ENCODE data around the gene SUGCT.

Gene SUGCT

GRCh38 chr7:40888499-40888898 lies 753.7 kb downstream of the SUGCT start:
- Histone ChIP-seq H3K27me3 (ENCODE audit: control insufficient read depth, insufficient read depth, low read length) (no peaks in the 10 kb centered on the region), H3K9me3 (ENCODE audit: control insufficient read depth, insufficient read depth, low read length) (no peaks in the 10 kb centered on the region), H3K36me3 (ENCODE audit: control insufficient read depth, insufficient read depth, low read length) (no peaks in the 10 kb centered on the region), H3K9ac (ENCODE audit: low read depth, low read length) (no peak overlapping the region), H3K4me3 (ENCODE audit: low read depth, low read length) (no peak overlapping the region), H3K4me1 (ENCODE audit: control insufficient read depth, insufficient read depth, low read length) (no peaks in the 10 kb centered on the region)

- no peak overlapping the region for H3K9ac ChIP-seq (ENCODE audit: low read depth, low read length)
- no peaks in the 10 kb centered on the region for H3K36me3 ChIP-seq (ENCODE audit: control insufficient read depth, insufficient read depth, low read length)
- H3K4me1 ChIP-seq (ENCODE audit: control insufficient read depth, insufficient read depth, low read length), result no peaks in the 10 kb centered on the region
- no peaks in the 10 kb centered on the region for H3K27me3 ChIP-seq (ENCODE audit: control insufficient read depth, insufficient read depth, low read length)
- H3K4me3 ChIP-seq (ENCODE audit: low read depth, low read length), result no peak overlapping the region
- H3K9me3 ChIP-seq (ENCODE audit: control insufficient read depth, insufficient read depth, low read length), result no peaks in the 10 kb centered on the region
Measured at GRCh38 chr7:40889099-40889498, 754.3 kb downstream of the SUGCT start.

DNA sequence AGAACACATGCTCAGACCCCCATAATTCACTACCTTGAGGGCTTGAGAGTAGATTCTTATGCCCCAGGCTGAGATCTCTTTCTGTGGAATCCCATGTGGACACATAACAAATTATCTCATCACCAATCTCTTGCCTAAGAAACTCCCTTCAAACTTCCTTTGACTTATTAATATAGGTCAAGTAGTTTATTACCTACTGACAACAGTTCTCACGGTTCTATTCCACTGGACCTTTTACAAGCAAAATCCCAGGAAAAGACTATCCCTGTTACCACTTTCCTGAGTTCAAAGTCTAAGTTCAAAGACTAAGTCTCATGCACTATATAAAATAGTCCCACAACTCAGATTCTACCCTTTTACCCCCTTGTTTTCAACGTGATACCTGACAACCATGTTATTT lies 754.7 kb downstream of the SUGCT start:
- Histone ChIP-seq H3K36me3 (ENCODE audit: control insufficient read depth, insufficient read depth, low read length) (no peaks in the 10 kb centered on the region), H3K9me3 (ENCODE audit: control insufficient read depth, insufficient read depth, low read length) (no peaks in the 10 kb centered on the region), H3K9ac (ENCODE audit: low read depth, low read length) (no peak overlapping the region), H3K4me1 (ENCODE audit: control insufficient read depth, insufficient read depth, low read length) (no peaks in the 10 kb centered on the region), H3K27me3 (ENCODE audit: control insufficient read depth, insufficient read depth, low read length) (no peaks in the 10 kb centered on the region), H3K4me3 (ENCODE audit: low read depth, low read length) (no peak overlapping the region)

GRCh38 chr7:40890088-40890692 lies 755.4 kb downstream of the SUGCT start:
- no peaks in the 10 kb centered on the region for H3K4me1 ChIP-seq (ENCODE audit: control insufficient read depth, insufficient read depth, low read length)
- no peaks in the 10 kb centered on the region for H3K27me3 ChIP-seq (ENCODE audit: control insufficient read depth, insufficient read depth, low read length)
- H3K4me3 ChIP-seq (ENCODE audit: low read depth, low read length), result no peak overlapping the region
- no peaks in the 10 kb centered on the region for H3K36me3 ChIP-seq (ENCODE audit: control insufficient read depth, insufficient read depth, low read length)
- no peaks in the 10 kb centered on the region for H3K9me3 ChIP-seq (ENCODE audit: control insufficient read depth, insufficient read depth, low read length)
- H3K9ac ChIP-seq (ENCODE audit: low read depth, low read length), result no peak overlapping the region

- Histone ChIP-seq H3K4me1 (ENCODE audit: control insufficient read depth, insufficient read depth, low read length) (no peaks in the 10 kb centered on the region), H3K4me3 (ENCODE audit: low read depth, low read length) (no peak overlapping the region), H3K9me3 (ENCODE audit: control insufficient read depth, insufficient read depth, low read length) (no peaks in the 10 kb centered on the region), H3K36me3 (ENCODE audit: control insufficient read depth, insufficient read depth, low read length) (no peaks in the 10 kb centered on the region), H3K27me3 (ENCODE audit: control insufficient read depth, insufficient read depth, low read length) (no peaks in the 10 kb centered on the region), H3K9ac (ENCODE audit: low read depth, low read length) (no peak overlapping the region)
Measured at GRCh38 chr7:40891232-40891631, 756.4 kb downstream of the SUGCT start.

- Histone ChIP-seq H3K9ac (ENCODE audit: low read depth, low read length) (no peak overlapping the region), H3K4me3 (ENCODE audit: low read depth, low read length) (no peak overlapping the region), H3K36me3 (ENCODE audit: control insufficient read depth, insufficient read depth, low read length) (no peaks in the 10 kb centered on the region), H3K4me1 (ENCODE audit: control insufficient read depth, insufficient read depth, low read length) (no peaks in the 10 kb centered on the region), H3K9me3 (ENCODE audit: control insufficient read depth, insufficient read depth, low read length) (no peaks in the 10 kb centered on the region), H3K27me3 (ENCODE audit: control insufficient read depth, insufficient read depth, low read length) (no peaks in the 10 kb centered on the region)
Measured at GRCh38 chr7:40899151-40899550, 764.3 kb downstream of the SUGCT start.

GRCh38 chr7:40899636-40900507 lies 765.1 kb downstream of the SUGCT start:
- Histone ChIP-seq H3K9me3 (ENCODE audit: control insufficient read depth, insufficient read depth, low read length) (no peaks in the 10 kb centered on the region), H3K9ac (ENCODE audit: low read depth, low read length) (no peak overlapping the region), H3K27me3 (ENCODE audit: control insufficient read depth, insufficient read depth, low read length) (no peaks in the 10 kb centered on the region), H3K4me1 (ENCODE audit: control insufficient read depth, insufficient read depth, low read length) (no peaks in the 10 kb centered on the region), H3K36me3 (ENCODE audit: control insufficient read depth, insufficient read depth, low read length) (no peaks in the 10 kb centered on the region), H3K4me3 (ENCODE audit: low read depth, low read length) (no peak overlapping the region)

- no peaks in the 10 kb centered on the region for H3K36me3 ChIP-seq (ENCODE audit: control insufficient read depth, insufficient read depth, low read length)
- H3K27me3 ChIP-seq (ENCODE audit: control insufficient read depth, insufficient read depth, low read length), result no peaks in the 10 kb centered on the region
- H3K9ac ChIP-seq (ENCODE audit: low read depth, low read length), result no peak overlapping the region
- no peaks in the 10 kb centered on the region for H3K9me3 ChIP-seq (ENCODE audit: control insufficient read depth, insufficient read depth, low read length)
- H3K4me1 ChIP-seq (ENCODE audit: control insufficient read depth, insufficient read depth, low read length), result no peaks in the 10 kb centered on the region
- H3K4me3 ChIP-seq (ENCODE audit: low read depth, low read length), result no peak overlapping the region
Measured at GRCh38 chr7:40903872-40904271, 769.1 kb downstream of the SUGCT start.

- no peaks in the 10 kb centered on the region for H3K36me3 ChIP-seq (ENCODE audit: control insufficient read depth, insufficient read depth, low read length)
- H3K9me3 ChIP-seq (ENCODE audit: control insufficient read depth, insufficient read depth, low read length), result no peaks in the 10 kb centered on the region
Measured at GRCh38 chr7:40907286-40907685, 772.5 kb downstream of the SUGCT start.

DNA sequence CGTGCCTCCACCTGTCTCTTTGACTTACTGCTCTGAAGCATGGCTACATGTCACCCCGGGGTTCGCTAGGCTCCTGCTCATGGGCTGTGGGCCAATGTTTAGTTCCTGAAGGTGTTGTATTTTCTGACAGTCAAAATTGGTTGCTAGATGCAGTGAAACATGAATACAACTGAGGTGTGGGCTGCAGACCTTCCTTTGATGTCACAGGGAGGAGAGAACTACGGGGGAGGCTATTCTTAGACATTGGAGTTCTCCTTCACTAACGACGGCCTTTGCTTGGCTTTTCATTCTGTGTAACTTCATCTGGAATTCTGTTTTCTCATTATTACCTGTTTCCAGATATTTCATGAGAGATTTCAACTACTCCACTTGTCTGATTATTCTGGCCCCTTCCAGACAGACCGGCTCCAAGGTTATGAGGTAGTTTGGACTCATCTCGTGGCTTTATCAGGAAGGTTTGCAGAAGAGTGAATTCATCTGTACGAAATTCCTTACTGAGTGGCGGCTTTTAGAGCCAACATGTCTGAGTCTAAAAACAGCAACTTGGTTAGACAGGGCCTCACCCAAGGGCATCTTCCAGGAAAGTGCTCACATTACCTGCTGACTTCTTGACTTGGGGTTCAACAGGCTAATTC lies 774.7 kb downstream of the SUGCT start:
- H3K4me1 ChIP-seq (ENCODE audit: control insufficient read depth, insufficient read depth, low read length), result no peaks in the 10 kb centered on the region
- H3K4me3 ChIP-seq (ENCODE audit: low read depth, low read length), result no peak overlapping the region
- no peaks in the 10 kb centered on the region for H3K36me3 ChIP-seq (ENCODE audit: control insufficient read depth, insufficient read depth, low read length)
- H3K9me3 ChIP-seq (ENCODE audit: control insufficient read depth, insufficient read depth, low read length), result no peaks in the 10 kb centered on the region
- no peak overlapping the region for H3K9ac ChIP-seq (ENCODE audit: low read depth, low read length)
- H3K27me3 ChIP-seq (ENCODE audit: control insufficient read depth, insufficient read depth, low read length), result no peaks in the 10 kb centered on the region

More at GRCh38 chr7:40907286-40907685, 772.5 kb downstream of the SUGCT start:
- no peaks in the 10 kb centered on the region for H3K4me1 ChIP-seq (ENCODE audit: control insufficient read depth, insufficient read depth, low read length)
- no peak overlapping the region for H3K9ac ChIP-seq (ENCODE audit: low read depth, low read length)
- H3K27me3 ChIP-seq (ENCODE audit: control insufficient read depth, insufficient read depth, low read length), result no peaks in the 10 kb centered on the region
- no peak overlapping the region for H3K4me3 ChIP-seq (ENCODE audit: low read depth, low read length)

Data from iPS-15b (cell line).